NCI-H748 treated with DMSO at 0.1 percent for 48 hours (cell line): ENCODE measurements around the gene RND1.
A peak's percentile ranks its signal among the peaks of the same experiment; 100 is the strongest.

Experiments used
- DNase-seq: peaks from one replicate; lab custom pipeline; 2025; lab: John Stamatoyannopoulos, UW

Gene RND1

DNA sequence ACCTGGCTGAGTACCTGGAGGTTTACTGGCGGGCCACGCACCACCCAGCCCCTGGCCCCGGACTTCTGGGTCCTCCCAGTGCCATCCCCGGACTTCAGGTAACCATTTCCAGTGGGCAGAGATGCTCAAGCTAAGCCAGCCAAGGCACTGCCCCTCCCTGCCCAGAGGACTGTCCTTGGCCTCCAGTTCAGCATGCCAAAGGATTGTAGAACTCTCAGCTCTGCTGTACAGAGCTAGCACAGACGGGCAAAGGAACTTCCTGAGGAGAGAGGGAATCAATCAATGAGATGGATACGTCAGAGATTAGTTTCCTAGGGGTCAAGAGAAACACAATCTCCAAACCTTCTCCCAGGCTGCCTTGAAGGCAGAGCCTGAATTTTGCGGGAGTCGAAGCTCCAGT lies 38.6 kb downstream of the RND1 start:
- DNase-seq = no peak

DNA sequence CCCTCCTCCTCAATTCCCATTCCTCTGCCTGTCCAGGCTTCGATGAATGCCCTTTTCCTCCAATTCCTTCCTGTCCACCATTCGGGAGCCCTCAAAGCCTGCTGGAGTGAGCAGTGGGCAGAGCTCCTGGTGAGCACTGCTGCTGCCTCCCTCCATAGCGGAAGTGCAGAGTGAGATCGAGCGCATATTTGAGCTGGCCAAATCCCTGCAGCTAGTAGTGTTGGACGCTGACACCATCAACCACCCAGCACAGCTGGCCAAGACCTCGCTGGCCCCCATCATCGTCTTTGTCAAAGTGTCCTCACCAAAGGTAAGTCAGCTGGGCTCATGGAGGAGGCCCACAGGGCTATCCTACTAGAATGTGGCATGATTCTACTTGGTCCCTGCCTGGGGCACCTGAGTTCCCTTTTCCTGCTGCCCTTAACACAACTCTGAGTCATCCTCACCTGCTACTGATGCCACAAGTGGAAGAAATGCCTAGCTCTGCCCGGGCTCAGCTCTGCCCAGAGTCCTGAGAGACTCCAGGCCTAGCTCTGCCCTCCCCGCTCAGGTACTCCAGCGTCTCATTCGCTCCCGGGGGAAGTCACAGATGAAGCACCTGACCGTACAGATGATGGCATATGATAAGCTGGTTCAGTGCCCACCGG lies 39.3 kb downstream of the RND1 start:
- no peak for DNase-seq

DNA sequence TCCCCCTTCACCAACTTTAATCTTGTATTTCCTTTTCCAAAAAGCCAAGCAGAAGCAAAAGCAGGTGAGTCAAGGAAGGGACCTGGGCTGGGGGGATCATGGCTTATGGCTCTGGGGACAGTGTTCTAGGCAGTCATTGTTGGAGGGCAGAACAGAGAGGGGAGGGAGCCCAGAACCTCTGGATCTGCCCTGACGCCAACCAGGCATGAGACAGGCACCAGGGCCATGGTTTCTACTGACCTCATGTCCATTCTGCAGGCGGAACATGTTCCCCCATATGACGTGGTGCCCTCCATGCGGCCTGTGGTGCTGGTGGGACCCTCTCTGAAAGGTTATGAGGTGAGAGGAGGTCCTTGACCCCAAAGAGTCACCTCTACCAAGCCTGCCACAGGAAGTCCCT lies 40.8 kb downstream of the RND1 start:
- no peak for DNase-seq

DNA sequence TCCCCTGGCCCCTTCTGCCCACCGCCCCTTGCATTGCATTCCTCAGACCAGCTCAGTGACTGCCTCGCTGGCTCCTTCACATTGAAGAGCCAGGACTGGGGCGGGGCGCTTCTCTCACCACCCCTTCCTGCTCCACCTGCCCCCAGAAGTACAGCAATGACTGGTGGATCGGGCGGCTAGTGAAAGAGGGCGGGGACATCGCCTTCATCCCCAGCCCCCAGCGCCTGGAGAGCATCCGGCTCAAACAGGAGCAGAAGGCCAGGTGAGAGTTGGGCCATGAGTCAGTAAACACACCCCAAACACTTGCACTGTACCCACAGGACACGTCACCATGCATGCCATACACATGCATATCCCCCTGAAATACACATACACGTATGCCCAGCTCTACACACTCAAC lies 41.6 kb downstream of the RND1 start:
- no peak for DNase-seq

DNA sequence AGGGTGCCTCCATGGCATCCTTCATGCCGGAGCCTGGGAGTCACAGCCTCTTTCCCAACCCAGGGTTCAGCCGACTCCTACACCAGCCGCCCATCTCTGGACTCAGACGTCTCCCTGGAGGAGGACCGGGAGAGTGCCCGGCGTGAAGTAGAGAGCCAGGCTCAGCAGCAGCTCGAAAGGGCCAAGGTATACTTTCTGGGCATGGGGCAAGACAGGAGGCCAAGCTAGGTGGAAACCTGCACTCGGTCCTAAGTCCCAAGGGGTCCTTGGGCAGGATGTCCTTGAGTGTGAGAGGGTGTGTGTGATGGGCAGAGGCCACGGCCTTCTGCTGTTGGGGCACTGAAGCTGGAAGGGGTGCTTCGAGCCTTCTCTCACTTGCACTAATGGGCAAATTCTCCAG lies 42.4 kb downstream of the RND1 start:
- DNase-seq = no peak

DNA sequence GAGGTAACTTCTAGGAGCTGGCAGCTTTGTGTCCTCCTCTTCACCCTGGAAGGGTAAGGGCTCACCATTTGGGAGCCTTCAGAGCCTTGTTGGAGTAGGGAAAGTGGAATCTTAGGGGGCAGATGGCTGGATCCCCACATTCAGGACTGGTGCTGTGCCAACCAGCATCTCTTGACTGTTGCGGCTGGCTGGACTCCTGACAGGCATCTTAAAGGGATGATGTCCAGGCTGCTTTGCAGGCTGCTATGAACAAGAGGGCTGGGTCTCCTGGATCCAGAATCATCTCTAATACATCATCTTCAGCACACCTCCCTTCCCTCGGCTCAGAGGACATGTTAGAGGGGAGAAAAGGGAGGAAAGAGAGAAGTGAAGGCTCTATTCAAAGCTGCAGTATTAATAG lies 43.0 kb downstream of the RND1 start:
- DNase-seq = no peak

DNA sequence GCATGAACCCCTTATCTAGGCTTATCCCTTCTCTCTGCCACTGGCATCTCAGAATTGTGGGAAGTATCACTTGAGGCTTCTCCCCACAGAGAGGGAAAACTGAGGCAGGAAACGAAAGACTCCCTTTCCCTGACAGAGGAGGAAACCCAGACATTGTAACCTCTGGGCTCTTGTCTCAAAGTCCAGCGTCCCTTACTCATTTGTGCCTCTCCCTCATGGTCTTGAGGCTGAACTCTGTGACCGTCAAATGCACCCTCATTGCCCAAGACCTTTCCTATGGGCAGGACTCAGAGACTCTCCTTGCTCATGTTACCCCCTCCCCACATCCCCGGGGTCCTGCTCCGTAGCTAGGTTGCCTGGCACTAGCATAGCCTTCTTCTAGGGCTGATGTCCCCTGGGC lies 43.5 kb downstream of the RND1 start:
- no peak for DNase-seq

DNA sequence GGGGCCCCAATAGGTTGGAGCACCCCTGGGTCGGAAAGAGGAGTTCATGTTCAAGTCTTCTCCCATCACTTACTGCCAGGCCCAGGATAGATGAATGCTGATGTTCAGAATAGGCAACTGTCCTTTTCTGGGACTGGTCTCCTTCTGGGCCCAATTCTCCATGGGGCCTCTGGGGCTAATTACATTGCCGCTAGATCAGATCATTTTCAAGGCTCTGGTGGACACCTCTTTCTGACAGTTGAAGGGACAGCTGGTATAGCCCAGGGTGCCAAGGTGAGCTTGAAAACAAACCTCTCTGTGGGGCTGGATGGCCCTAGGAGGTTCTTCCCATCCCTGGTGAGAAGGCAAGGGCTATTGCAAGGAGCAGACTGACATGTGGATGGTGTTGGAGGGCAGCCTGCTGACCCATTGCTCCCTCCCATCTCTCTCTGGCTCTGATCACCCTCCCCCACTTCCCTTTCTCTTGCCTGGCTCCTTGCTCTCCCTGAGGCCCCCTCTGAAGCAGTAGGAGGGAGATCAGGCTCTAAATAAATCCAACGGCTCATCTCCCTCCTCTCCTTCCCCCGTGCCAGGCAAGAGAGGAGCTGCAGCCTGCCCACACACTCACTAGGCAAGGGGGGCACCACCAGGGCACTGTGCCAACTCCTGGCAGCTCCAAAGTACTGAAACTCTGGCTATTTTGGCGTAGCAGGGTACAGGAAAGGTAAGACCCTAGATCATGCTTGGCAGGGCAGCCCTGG lies 45.5 kb downstream of the RND1 start:
- no peak for DNase-seq

DNA sequence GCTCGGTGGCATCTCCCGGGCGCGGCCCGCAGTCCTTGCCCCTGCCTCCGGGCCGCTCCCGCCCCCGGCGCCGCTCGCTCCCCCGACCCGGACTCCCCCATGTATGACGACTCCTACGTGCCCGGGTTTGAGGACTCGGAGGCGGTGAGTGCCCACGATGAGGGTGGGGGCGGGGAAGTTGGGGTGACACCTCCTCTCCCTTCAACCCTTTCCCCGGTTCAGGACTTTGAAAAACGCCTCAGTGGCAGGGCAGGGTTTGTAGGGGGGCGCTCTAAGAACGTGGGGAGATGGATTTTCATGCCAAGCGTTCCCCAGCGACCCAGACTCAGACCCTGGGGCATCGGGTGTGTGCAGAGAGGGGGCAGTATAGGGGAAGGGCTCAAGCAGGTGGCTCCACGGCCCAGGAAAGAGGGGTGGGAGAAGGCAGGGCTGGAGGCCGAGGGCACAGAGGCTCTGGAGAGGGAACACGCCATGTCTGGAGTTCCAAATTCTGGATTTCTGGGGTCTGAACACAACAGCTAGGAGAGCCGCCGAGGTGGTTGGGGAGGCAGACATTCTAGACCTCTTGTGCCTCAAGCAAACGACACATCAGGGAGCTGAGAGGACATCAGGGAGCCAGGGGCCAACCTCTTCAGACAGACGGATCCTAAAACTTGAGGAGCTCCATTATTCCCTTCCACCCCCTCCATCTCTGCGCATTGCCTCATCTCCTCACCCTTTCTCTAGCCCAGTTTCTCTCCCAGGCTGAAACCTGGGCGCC lies 46.7 kb downstream of the RND1 start:
- no peak for DNase-seq

DNA sequence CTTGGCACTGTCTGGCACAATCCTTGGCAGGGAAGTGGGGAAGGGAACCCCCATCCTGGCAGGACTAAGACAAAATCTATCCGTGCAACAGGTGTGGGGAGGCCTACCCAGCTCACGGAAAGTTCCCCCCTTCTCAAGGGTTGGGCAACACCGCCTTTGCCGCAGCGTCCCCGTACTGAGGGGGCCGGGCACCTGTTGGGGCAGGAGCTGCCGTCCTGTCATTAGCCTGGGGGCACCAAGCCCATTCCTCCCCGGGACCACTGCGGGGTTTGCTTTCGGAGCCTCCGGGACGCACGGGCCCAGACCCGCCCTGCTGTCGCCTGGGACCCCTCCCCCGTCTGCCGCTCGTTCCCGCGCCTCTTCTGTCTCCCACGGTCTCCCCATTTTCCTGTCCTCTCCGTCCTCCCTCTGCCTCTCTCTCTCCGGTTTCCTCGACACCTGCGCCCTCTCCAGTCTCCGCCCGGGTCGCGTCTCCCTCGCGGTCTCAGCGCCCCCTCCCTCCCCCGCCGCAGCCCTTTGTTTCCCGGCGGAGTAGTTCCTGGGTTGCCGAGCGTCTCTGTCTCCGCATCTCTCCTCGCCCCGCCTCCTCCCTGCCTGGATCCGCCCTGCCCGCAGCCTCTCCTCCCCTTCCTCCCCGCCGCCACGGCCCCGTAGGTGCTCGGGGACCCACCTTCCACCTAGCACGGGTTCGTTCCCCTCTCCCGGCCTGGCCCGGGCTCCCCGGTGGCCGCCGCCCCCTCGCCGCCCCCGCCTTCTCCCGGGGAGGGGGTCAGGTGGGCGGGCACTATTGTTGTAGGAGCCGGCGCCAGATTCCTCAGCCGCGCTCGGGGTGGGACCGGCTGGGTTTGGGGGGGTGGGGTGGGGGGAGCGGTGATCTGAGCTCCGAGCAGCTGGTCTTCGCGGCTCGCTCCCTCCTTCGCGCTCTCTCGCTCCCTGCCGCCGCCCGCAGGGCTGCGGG lies 47.5 kb downstream of the RND1 start, which contains the start of gene CACNB3:
Gene CACNB3, plus strand, starts transcription at position 624 of the 958 bp plus-strand sequence. CDS start 434 bp downstream, outside the sequence.
- peak; percentile 66 for DNase-seq

DNA sequence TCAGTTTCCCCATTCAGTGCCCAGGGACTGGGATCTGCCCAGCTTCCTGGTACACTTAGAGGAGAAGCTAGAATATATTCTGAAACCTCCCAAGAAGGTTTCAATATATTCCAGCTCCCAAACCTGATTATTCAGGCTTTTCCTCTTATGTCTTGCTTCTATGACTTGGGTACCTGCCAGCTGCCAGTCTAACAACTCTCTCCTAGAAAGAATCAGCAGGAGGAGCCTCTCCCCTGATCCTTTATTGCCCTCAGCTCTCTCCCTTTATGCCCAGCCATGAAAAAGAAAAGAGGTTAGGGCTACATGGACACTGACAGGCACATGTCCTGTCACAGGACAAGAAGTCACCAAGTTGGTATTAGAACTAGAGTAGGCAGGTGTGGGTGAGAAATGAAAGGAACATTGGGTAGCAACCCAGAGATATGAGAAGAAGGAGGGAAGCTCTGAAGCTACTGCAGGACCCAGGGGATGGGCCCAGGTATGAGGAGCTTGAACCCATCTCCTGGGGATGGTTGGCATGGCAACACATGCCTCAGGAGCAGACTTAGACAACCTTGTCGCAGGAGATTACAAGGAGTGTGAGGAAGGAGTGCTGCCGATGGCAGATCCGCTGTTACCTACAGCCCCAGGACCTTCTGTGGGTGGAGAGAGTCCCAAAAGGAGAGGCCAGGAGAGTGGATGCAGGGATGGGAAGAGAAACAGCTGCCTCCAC lies 49.4 kb downstream of the RND1 start:
- no peak for DNase-seq

DNA sequence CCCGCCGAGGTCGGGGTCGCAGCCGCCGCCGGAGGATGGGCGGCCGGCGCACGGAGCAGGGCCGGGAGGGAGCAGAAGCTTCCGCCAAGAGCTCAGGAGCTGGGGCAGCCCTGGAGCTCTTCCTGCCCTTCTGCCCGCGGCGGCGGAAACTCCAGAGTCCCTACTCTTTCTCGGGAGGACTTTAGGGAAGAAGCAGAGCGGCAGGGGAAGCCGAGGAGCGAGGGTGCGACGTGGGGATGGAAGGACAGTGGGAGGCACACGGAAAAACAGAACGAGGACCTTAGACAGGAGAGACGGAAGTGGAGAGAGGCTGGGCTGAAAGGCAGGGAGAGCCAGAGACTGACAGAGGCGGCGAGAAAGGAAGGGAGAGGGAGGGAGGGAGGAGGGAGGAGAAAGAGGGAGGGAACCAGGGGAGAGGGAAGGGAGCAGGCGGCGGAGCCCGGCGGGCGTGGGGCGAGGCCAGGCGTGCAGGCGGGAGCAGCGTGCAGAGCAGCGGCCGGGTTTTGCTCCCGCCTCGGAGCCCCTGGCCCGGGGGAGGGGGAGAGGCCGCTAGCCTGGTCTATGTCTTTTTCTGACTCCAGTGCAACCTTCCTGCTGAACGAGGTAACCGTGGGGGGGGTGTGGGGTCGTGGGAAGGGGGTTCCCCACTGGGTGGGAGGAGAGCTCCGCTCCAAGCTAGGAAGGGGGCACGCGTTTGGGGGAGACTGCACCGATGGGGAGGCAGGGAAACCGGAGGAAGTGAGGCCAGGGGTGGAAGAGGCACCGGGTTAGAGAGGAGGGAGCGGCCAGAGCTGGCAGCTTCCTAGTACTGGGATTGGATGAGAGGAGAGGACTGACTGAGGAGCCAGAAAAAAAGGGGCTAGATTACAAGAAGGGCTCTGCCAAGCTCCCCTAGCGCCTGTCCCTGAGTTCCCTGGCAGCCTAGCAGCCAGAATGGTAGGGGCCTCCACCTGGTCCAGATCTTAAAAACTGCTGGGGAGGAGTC lies 50.3 kb downstream of the RND1 start:
- peak; percentile 64 for DNase-seq

DNA sequence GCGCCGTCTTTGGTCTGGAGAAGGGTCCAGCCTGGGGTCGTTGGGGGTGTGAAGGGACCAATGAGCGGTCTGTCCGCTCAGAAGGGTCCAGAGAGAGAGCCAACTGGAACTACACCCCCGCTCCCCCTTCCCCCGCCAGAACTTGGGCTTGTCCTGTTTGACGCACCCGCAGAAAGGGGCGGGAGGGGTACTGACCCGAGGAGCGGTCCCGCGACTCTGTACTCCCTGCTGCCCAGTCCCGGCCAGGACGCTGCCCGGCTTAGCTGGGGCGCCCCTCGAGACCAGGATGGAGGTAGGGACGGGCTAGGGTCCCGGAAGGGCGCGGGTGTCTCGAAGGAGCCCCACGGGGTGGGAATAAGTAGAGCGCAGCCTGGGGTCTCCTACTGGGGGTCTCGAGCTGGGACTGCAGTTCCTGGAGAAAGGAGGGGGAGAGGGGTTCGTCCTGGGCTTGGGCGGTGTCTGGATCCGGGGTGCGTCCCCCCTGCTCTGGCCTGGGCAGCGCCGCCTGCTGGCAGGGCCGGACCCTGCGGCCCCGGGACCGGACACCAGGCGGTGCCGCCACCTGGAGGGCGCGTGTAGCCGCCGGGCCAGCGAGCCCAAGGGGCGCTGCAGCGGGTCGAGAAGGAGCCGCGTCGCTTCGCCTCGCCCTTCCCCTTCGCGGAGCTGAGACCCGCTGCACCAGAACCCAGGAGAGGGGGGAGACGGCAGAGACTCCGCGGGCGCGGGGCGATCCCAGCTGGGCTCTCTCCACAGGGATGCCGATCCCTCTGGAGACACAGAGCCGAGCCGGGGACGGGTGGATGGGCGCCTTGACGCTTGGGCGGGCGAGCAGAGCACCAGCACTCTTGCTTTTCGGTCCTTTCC lies 51.2 kb downstream of the RND1 start:
- DNase-seq = peak; percentile 37

DNA sequence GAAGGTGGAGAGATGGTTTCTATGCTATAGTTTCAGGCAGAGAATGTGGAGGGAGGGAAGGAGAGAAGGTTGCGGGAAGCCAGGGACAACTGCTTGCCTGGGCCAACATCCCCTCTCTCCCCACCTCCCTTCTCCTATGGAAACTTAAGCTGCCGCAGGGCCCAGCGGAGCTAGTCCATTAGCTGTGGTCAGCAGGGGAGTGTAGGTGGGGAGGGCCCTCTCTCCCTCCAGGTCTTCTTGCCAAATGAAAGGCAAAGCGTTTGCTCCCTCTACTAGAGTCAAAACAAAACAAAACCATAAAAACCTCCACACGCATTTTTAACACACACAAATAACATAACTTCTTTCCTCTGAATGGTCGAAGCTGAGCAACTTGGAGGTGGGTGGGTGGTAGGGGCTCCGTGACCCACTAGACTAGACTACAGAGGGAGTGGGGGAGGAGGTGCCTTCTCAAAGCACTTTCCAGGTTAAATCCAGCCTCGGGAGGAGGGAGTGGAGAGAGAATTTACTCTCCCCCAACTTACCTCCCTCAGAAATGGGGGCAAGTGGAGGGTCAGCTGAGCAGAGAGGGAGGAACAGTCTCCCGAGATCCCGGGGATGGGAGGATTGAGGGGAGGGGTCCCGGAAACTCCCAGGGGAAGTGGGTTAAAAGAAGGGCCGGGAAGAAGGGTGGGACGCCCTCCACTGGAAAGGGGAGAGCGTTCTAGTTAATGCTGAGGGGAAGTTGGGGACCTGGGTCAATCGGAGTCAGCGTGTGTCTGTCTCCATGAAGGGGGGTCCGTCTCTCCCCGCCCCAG lies 52.0 kb downstream of the RND1 start:
- no peak for DNase-seq

DNA sequence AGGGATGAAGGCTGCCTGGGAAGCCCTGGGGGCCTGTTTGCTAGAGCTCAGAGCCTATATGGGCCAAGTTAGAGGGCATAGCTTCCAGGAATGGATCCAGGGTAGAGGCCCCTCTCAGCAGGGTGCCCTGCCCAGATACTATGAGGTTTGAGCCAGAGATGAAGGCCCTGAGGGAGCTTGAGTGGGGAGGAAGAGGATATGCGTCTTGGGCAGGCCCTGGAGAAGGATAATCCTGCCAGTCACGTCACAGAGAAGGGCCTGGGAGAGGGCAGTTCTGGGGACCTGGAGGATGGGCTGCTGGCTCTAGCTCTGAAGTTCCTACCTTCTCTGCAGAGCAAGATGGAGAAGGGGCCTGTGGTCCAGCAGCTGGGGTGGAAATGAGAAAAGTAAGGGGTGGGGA lies 53.3 kb downstream of the RND1 start:
- DNase-seq = no peak

DNA sequence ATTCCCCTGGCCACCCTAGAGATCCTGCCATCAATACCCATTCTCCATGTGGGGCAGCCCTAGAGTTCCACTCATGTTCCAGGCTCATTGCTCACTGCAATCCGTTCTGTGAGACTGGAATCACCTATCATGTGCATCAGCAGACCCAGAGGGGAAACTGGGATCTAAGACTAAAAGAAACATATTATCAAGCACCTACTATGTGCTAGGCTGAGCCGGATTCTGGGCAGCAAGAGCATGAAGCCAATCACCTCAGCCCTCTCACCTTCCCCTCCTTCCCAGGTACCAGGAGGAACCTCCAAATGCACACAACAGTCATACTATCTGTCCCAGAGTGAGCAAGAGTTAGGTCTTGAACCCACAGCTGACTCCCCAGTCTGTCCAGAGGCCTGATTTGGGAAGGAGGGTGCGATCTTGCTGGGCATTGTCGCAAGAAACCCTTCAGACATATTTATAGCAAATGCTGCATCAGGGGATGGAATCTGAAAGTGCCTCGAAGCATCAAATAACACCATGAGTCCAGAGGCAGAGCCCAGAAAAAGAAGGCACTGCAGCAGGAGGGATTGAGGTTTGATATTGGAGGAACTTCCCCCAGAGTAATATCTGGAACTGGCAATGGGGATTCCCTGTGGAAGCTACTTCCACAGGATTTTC lies 54.1 kb downstream of the RND1 start:
- no peak for DNase-seq

DNA sequence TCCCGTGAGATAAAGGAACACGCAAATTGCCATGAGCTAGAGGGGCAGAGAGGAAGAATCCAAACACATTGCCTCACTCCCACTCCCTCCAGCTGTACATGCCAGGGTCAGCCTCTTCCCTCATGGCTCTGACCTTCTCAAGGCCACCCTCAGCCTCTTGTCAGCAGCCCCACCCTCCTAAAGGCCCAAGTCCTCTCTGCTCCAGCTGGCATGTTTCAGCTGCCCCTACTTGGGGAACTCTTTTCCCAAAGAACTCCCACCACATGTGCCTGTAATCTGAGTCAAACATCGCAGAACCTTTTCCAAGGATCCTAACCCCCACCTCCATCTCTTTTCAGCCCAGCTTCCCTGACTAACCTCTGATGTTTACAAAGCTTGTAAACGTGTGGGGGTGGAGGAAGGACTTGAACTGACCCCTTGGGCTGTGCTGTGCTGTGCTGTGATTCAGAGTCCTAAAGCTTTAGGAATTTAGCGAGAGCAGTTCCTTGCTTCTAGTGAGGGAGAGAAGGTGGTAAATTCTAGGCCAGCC lies 54.7 kb downstream of the RND1 start:
- DNase-seq = no peak
